NK-92 treated with Interleukin-12 subunit alpha and Interleukin-12 subunit beta, amount 100 ng/mL, for 24 hours (cell line): ENCODE measurements around the gene TTC21A.

Experiments used
- DNase-seq: peaks from one replicate; lab custom pipeline; 2025; lab: John Stamatoyannopoulos, UW

Gene TTC21A

GRCh38 chr3:39097716-39098472 lies 9.6 kb upstream of the TTC21A start:
- DNase-seq: no peak

GRCh38 chr3:39098473-39099000 lies 8.9 kb upstream of the TTC21A start:
- no peak for DNase-seq

GRCh38 chr3:39099242-39099641 lies 8.2 kb upstream of the TTC21A start:
- no peak for DNase-seq

GRCh38 chr3:39099738-39100499 lies 7.6 kb upstream of the TTC21A start:
- no peak for DNase-seq

GRCh38 chr3:39100500-39100886 lies 7.0 kb upstream of the TTC21A start:
- no peak for DNase-seq

- no peak for DNase-seq
Observed at GRCh38 chr3:39101022-39101689, 6.3 kb upstream of the TTC21A start.

GRCh38 chr3:39102504-39103323 lies 4.8 kb upstream of the TTC21A start:
- no peak for DNase-seq

GRCh38 chr3:39103324-39103693 lies 4.2 kb upstream of the TTC21A start:
- no peak for DNase-seq

- no peak for DNase-seq
Observed at GRCh38 chr3:39103791-39104552, 3.5 kb upstream of the TTC21A start.

GRCh38 chr3:39104961-39105686 lies 2.4 kb upstream of the TTC21A start:
- no peak for DNase-seq

GRCh38 chr3:39105687-39106063 lies 1.8 kb upstream of the TTC21A start:
- no peak for DNase-seq

GRCh38 chr3:39106281-39106811 lies 1.1 kb upstream of the TTC21A start:
- DNase-seq: no peak

- DNase-seq: no peak
Observed at GRCh38 chr3:39106851-39107387, 561 bp upstream of the TTC21A start.

GRCh38 chr3:39108200-39108710 lies 775 bp downstream of the TTC21A start:
- DNase-seq: peak; percentile 21

- DNase-seq: no peak
Observed at GRCh38 chr3:39109086-39109485, 1.6 kb downstream of the TTC21A start.

GRCh38 chr3:39110041-39110639 lies 2.7 kb downstream of the TTC21A start:
- no peak for DNase-seq

- no peak for DNase-seq
Observed at GRCh38 chr3:39112113-39112512, 4.6 kb downstream of the TTC21A start.

- no peak for DNase-seq
Observed at GRCh38 chr3:39112535-39112934, 5.1 kb downstream of the TTC21A start.

- DNase-seq: no peak
Observed at GRCh38 chr3:39113291-39113690, 5.8 kb downstream of the TTC21A start.
